Stimulated activated CD4-positive, alpha-beta T cell treated with anti-CD3 and anti-CD28 coated beads, Interleukin-12 subunit alpha, Interleukin-12 subunit beta, amount 100 ng/mL, for 24 hours (primary cell): ENCODE data around the gene U2SURP.

Experiments
- DNase-seq, 2 experiments: peaks; one replicate each; pipeline ENCODE4 v3.0.0-alpha.2; 2020; ENCODE audit warnings: low read depth in 2 of 2

Gene U2SURP

GRCh38 chr3:143101792-143102381 lies 100.5 kb downstream of the U2SURP start:
- DNase-seq: no peak

- no peak for DNase-seq
Observed at GRCh38 chr3:143103652-143104051, 102.3 kb downstream of the U2SURP start.

GRCh38 chr3:143105170-143105569 lies 103.8 kb downstream of the U2SURP start:
- DNase-seq: no peak

- no peak for DNase-seq
Observed at GRCh38 chr3:143109861-143110260, 108.5 kb downstream of the U2SURP start.
